CD14-positive monocyte (primary cell): ENCODE results near the gene CHTF8. TPM values are rescaled to one million over a fixed set of nuclear protein-coding genes. Genes with fewer than 3 reads are reported as not detected.

Source experiments
- DNase-seq, 3 donors: peaks; one replicate each; pipeline ENCODE4 v3.0.0-alpha.2; 2011 to 2022
- H2AFZ ChIP-seq: 2 replicates; pipeline ENCODE4 v1.6.0; 2012; ENCODE audit warnings: mild to moderate bottlenecking, low read depth, low read length, inconsistent platforms; ENCODE audit not compliant: insufficient read depth, poor library complexity, severe bottlenecking
- H3K27ac ChIP-seq, 2 donors: 1 replicate in 1 of 2; 2 replicates in 1 of 2; pipeline ENCODE4 v1.5.1; 2012 to 2013; ENCODE audit warnings: low read length in 2 of 2, control low read depth in 1 of 2, inconsistent platforms in 1 of 2, low read depth in 1 of 2, mild to moderate bottlenecking in 1 of 2
- H3K27me3 ChIP-seq, 2 donors: one replicate each; pipeline versions ENCODE4 v1.6.0 to v1.6.1; 2011 to 2013; ENCODE audit warnings: low read length in 2 of 2; ENCODE audit not compliant: control insufficient read depth in 2 of 2, insufficient read depth in 2 of 2
- H3K36me3 ChIP-seq, 2 donors: replicated peaks in 1 of 2; 1 replicate in 1 of 2; 2 replicates in 1 of 2; pipeline versions ENCODE4 v1.5.1 to v1.6.1; 2012 to 2013; ENCODE audit warnings: low read length in 2 of 2, control low read depth in 1 of 2, inconsistent platforms in 1 of 2, mild to moderate bottlenecking in 1 of 2; ENCODE audit not compliant: insufficient read depth in 2 of 2, control insufficient read depth in 1 of 2
- H3K4me1 ChIP-seq, 2 donors: 1 replicate in 1 of 2; 2 replicates in 1 of 2; pipeline versions ENCODE4 v1.5.1 to v1.6.1; 2012 to 2013; ENCODE audit warnings: low read length in 2 of 2, control low read depth in 1 of 2, inconsistent platforms in 1 of 2, mild to moderate bottlenecking in 1 of 2, moderate library complexity in 1 of 2; ENCODE audit not compliant: insufficient read depth in 2 of 2, control insufficient read depth in 1 of 2
- H3K4me2 ChIP-seq: replicated peaks from 2 replicates; pipeline ENCODE3; 2012; ENCODE audit warnings: low read length, moderate library complexity, mild to moderate bottlenecking; ENCODE audit not compliant: poor library complexity, severe bottlenecking; ENCODE audit errors: extremely low read depth
- H3K4me3 ChIP-seq, 3 experiments: fragments of 200-600 bp in 1 of 3; sonication (generic) in 1 of 3; replicated peaks in 1 of 3; 1 replicate in 2 of 3; 2 replicates in 1 of 3; pipeline ENCODE4 v1.5.1; 2011 to 2013; ENCODE audit warnings: low read length in 3 of 3, mild to moderate bottlenecking in 3 of 3, control low read depth in 2 of 3, low read depth in 2 of 3, inconsistent platforms in 1 of 3, moderate library complexity in 1 of 3
- H3K79me2 ChIP-seq: 2 replicates; pipeline ENCODE4 v1.6.0; 2012; ENCODE audit warnings: mild to moderate bottlenecking, control low read depth, inconsistent platforms, low read length, moderate library complexity; ENCODE audit not compliant: insufficient read depth
- H3K9ac ChIP-seq: 2 replicates; pipeline ENCODE4 v1.6.0; 2017; ENCODE audit warnings: low read length, mild to moderate bottlenecking; ENCODE audit not compliant: insufficient read depth, poor library complexity, severe bottlenecking
- H3K9me3 ChIP-seq, 2 donors: replicated peaks in 1 of 2; 1 replicate in 1 of 2; 2 replicates in 1 of 2; pipeline versions ENCODE4 v1.5.1 to v1.6.1; 2012 to 2013; ENCODE audit warnings: low read length in 2 of 2, control low read depth in 1 of 2; ENCODE audit not compliant: control insufficient read depth in 1 of 2, insufficient read depth in 1 of 2
- H4K20me1 ChIP-seq: 2 replicates; pipeline ENCODE4 v1.6.0; 2012; ENCODE audit warnings: mild to moderate bottlenecking, low read length, control low read depth, moderate library complexity; ENCODE audit not compliant: insufficient read depth
- H3K27ac Mint-ChIP-seq, 7 donors: one replicate each; pipeline ENCODE4 v1.8.0; 2020; ENCODE audit warnings: mild to moderate bottlenecking in 7 of 7, mixed read lengths in 7 of 7, moderate library complexity in 6 of 7, inconsistent platforms in 2 of 7
- H3K27me3 Mint-ChIP-seq, 3 donors: one replicate each; pipeline ENCODE4 v1.8.0; 2021 to 2022; ENCODE audit warnings: low read depth in 3 of 3, mild to moderate bottlenecking in 3 of 3, mixed read lengths in 3 of 3, moderate library complexity in 3 of 3, inconsistent platforms in 1 of 3
- H3K36me3 Mint-ChIP-seq, 2 donors: one replicate each; pipeline ENCODE4 v1.8.0; 2020; ENCODE audit warnings: mixed read lengths in 2 of 2, inconsistent platforms in 1 of 2, mild to moderate bottlenecking in 1 of 2
- H3K4me1 Mint-ChIP-seq: one replicate; pipeline ENCODE4 v1.8.0; 2020; ENCODE audit warnings: mild to moderate bottlenecking, mixed read lengths
- H3K4me3 Mint-ChIP-seq, 2 donors: one replicate each; pipeline ENCODE4 v1.8.0; 2020; ENCODE audit warnings: mild to moderate bottlenecking in 2 of 2, mixed read lengths in 2 of 2, moderate library complexity in 1 of 2
- H3K9me3 Mint-ChIP-seq, 7 donors: one replicate each; pipeline ENCODE4 v1.8.0; 2020 to 2022; ENCODE audit warnings: mixed read lengths in 7 of 7, mild to moderate bottlenecking in 6 of 7, moderate library complexity in 6 of 7, inconsistent platforms in 2 of 7
- CTCF ChIP-seq: fragments of 200-600 bp; IDR thresholded peaks from one replicate; pipeline ENCODE4 v1.8.0; 2022; ENCODE audit warnings: antibody characterized with exemption, mild to moderate bottlenecking
- WGBS: methylation state at CpG from one replicate; pipeline ENCODE4 v1.1.5; 2013; ENCODE audit warnings: missing lambda C conversion rate; ENCODE audit not compliant: insufficient coverage; 5-methylcytosine and 5-hydroxymethylcytosine counted together
- intact Hi-C, 2 donors: fragments of 100-400 bp; cut with micrococcal nuclease; formaldehyde crosslinking; loops; one replicate each; pipeline versions ENCODE4 v1.15.0 to v1.15.1; 2023
- polyA plus RNA-seq, 3 donors: library from polyadenylated mRNA; depleted of rRNA in 1 of 3; unstranded in 2 of 3; stranded (reverse) in 1 of 3; fragments of 300-500 nt in 2 of 3; fragments of >200 nt in 1 of 3; fragmentation: Illumina TruSeq in 2 of 3; gene quantifications; 1 replicate in 2 of 3; 2 replicates in 1 of 3; pipeline ENCODE4 v1.2.3, GENCODE V29; 2012 to 2021

The CHTF8 gene
- polyA plus RNA-seq, 3 donors: 45.9 to 172 (median 158) TPM

- Histone ChIP-seq H3K27ac (no peak overlapping the region), H3K9ac (no peak overlapping the region), H3K9me3 (no peaks in the 10 kb centered on the region), H2AFZ (no peak overlapping the region), H3K4me3 (no peak overlapping the region), H3K4me1 (no peaks in the 10 kb centered on the region), H4K20me1 (no peaks in the 10 kb centered on the region), H3K79me2 (no peaks in the 10 kb centered on the region), H3K4me2 (no peak overlapping the region), H3K27me3 (no peaks in the 10 kb centered on the region), H3K36me3 (peaks cover 56 to 88% of the 10 kb centered on the region in 2 donors)
- H3K4me3 Mint-ChIP-seq: no peak overlapping the region
- H3K27me3 Mint-ChIP-seq: no peaks in the 10 kb centered on the region
- H3K36me3 Mint-ChIP-seq: peaks cover 66 to 81% of the 10 kb centered on the region in 2 donors
- intact Hi-C loops: no loop called here
- no peak for DNase-seq
- H3K9me3 Mint-ChIP-seq: no peaks in the 10 kb centered on the region
- no peaks in the 10 kb centered on the region for H3K4me1 Mint-ChIP-seq
- WGBS: 100% methylated on average over 1 of the region's 1 CpG
- no peak for TF ChIP-seq CTCF
- H3K27ac Mint-ChIP-seq: no peak overlapping the region
Measured at GRCh38 chr16:69160192-69160591, 27.8 kb upstream of the CHTF8 start.

GRCh38 chr16:69157196-69157595, 24.8 kb upstream of the CHTF8 start:
- H3K27me3 ChIP-seq: no peaks in the 10 kb centered on the region
- TF ChIP-seq CTCF: no peak
- intact Hi-C loops: no loop called here
- no peak overlapping the region for H2AFZ ChIP-seq
- no peak overlapping the region for H3K4me2 ChIP-seq
- Mint-ChIP-seq H3K9me3 (no peaks in the 10 kb centered on the region), H3K27ac (no peak overlapping the region), H3K27me3 (no peaks in the 10 kb centered on the region), H3K36me3 (peaks cover 68 to 82% of the 10 kb centered on the region in 2 donors), H3K4me1 (no peaks in the 10 kb centered on the region), H3K4me3 (no peak overlapping the region)
- H4K20me1 ChIP-seq: no peaks in the 10 kb centered on the region
- no peak overlapping the region for H3K9ac ChIP-seq
- no peak overlapping the region for H3K27ac ChIP-seq
- H3K4me1 ChIP-seq: no peaks in the 10 kb centered on the region
- no CpG with 5 or more reads among the region's 3 CpGs for WGBS
- no peaks in the 10 kb centered on the region for H3K79me2 ChIP-seq
- no peak for DNase-seq
- peaks cover 64 to 91% of the 10 kb centered on the region in 2 donors for H3K36me3 ChIP-seq
- no peaks in the 10 kb centered on the region for H3K9me3 ChIP-seq
- H3K4me3 ChIP-seq: no peak overlapping the region
